ENCODE data around the gene OR10C1.

- TF ChIP-seq SMC3 (IDR thresholded peaks at IDR 0.05) = no peak
- TF ChIP-seq SREBF2 (IDR thresholded peaks at IDR 0.05) = no peak
- TF ChIP-seq JUN (IDR thresholded peaks at IDR 0.05) = no peak
These were observed 44.6 kb downstream of the OR10C1 start for GRCh38 chr6:29483735-29484134.
